ACC112 (cell line): ENCODE results near the gene SPDL1.

Source experiments
- H2AFZ ChIP-seq: fragments of 200-600 bp; sonication (generic); one replicate; pipeline ENCODE4 v1.6.0; 2017; ENCODE audit warnings: antibody characterized with exemption, low read length; ENCODE audit not compliant: unreplicated experiment
- H3K27ac ChIP-seq: fragments of 200-600 bp; sonication (generic); 2 replicates; pipeline ENCODE4 v1.5.1; 2014; ENCODE audit warnings: low read depth, mild to moderate bottlenecking, antibody characterized with exemption, low read length, moderate library complexity
- H3K27me3 ChIP-seq: fragments of 200-600 bp; sonication (generic); 2 replicates; pipeline ENCODE4 v1.6.1; 2014; ENCODE audit warnings: mild to moderate bottlenecking, antibody characterized with exemption, low read length, moderate library complexity, mixed read lengths; ENCODE audit not compliant: insufficient read depth
- H3K36me3 ChIP-seq: fragments of 200-600 bp; sonication (generic); 2 replicates; pipeline ENCODE4 v1.6.1; 2016; ENCODE audit warnings: mild to moderate bottlenecking, antibody characterized with exemption, low read length, moderate library complexity, mixed read lengths; ENCODE audit not compliant: insufficient read depth
- H3K4me1 ChIP-seq: fragments of 200-600 bp; sonication (generic); one replicate; pipeline ENCODE4 v1.6.1; 2016; ENCODE audit warnings: low read length, mixed read lengths; ENCODE audit not compliant: insufficient read depth, unreplicated experiment, control insufficient read depth
- H3K4me3 ChIP-seq: fragments of 200-600 bp; sonication (generic); 2 replicates; pipeline ENCODE4 v1.5.1; 2014; ENCODE audit warnings: mild to moderate bottlenecking, low read depth, low read length
- H3K79me2 ChIP-seq: fragments of 200-600 bp; sonication (generic); one replicate; pipeline ENCODE4 v1.6.0; 2016; ENCODE audit warnings: low read length; ENCODE audit not compliant: control insufficient read depth, unreplicated experiment, insufficient read depth

Gene SPDL1

GRCh38 chr5:169571355-169571754, 12.2 kb upstream of the SPDL1 start:
- Histone ChIP-seq H3K27ac (no peak overlapping the region), H3K4me1 (peaks cover 12% of the 10 kb centered on the region), H3K4me3 (no peak overlapping the region), H3K79me2 (no peaks in the 10 kb centered on the region), H3K36me3 (no peaks in the 10 kb centered on the region), H3K27me3 (no peaks in the 10 kb centered on the region), H2AFZ (no peak overlapping the region)

GRCh38 chr5:169574134-169574646, 9.4 kb upstream of the SPDL1 start:
- Histone ChIP-seq H3K27me3 (no peaks in the 10 kb centered on the region), H3K4me3 (no peak overlapping the region), H3K79me2 (no peaks in the 10 kb centered on the region), H3K4me1 (peaks cover 29% of the 10 kb centered on the region), H3K27ac (no peak overlapping the region), H3K36me3 (no peaks in the 10 kb centered on the region), H2AFZ (no peak overlapping the region)

GRCh38 chr5:169576181-169576598, 7.4 kb upstream of the SPDL1 start:
- no peaks in the 10 kb centered on the region for H3K36me3 ChIP-seq
- H3K27me3 ChIP-seq: no peaks in the 10 kb centered on the region
- peaks cover 34% of the 10 kb centered on the region for H3K4me1 ChIP-seq
- no peak overlapping the region for H2AFZ ChIP-seq
- H3K4me3 ChIP-seq: peak overlapping the region; percentile 0; the same call in 1 of the 2 replicates
- H3K79me2 ChIP-seq: no peaks in the 10 kb centered on the region
- H3K27ac ChIP-seq: peak overlapping the region; percentile 52

- Histone ChIP-seq H3K4me1 (peaks cover 41% of the 10 kb centered on the region), H3K36me3 (no peaks in the 10 kb centered on the region), H2AFZ (no peak overlapping the region), H3K27ac (no peak overlapping the region), H3K27me3 (no peaks in the 10 kb centered on the region), H3K79me2 (no peaks in the 10 kb centered on the region), H3K4me3 (no peak overlapping the region)
Measured at GRCh38 chr5:169577951-169578350, 5.6 kb upstream of the SPDL1 start.

GRCh38 chr5:169580964-169581363, 2.6 kb upstream of the SPDL1 start:
- Histone ChIP-seq H3K27me3 (no peaks in the 10 kb centered on the region), H3K27ac (no peak overlapping the region), H2AFZ (peak overlapping the region; percentile 72), H3K79me2 (peaks cover 24% of the 10 kb centered on the region), H3K4me1 (peaks cover 42% of the 10 kb centered on the region), H3K4me3 (no peak overlapping the region), H3K36me3 (no peaks in the 10 kb centered on the region)

GRCh38 chr5:169581580-169582227, 1.9 kb upstream of the SPDL1 start:
- Histone ChIP-seq H3K27ac (no peak overlapping the region), H3K27me3 (no peaks in the 10 kb centered on the region), H2AFZ (peak overlapping the region; percentile 72), H3K36me3 (no peaks in the 10 kb centered on the region), H3K4me1 (peaks cover 43% of the 10 kb centered on the region), H3K79me2 (peaks cover 32% of the 10 kb centered on the region), H3K4me3 (peak overlapping the region; percentile 26; the same call in 1 of the 2 replicates)

- Histone ChIP-seq H3K4me1 (peaks cover 43% of the 10 kb centered on the region), H3K36me3 (peaks cover 2% of the 10 kb centered on the region; the same call in 1 of the 2 replicates), H2AFZ (peak overlapping the region; percentile 73), H3K4me3 (peak overlapping the region; percentile 99), H3K27ac (peak overlapping the region; percentile 63), H3K27me3 (no peaks in the 10 kb centered on the region), H3K79me2 (peaks cover 45% of the 10 kb centered on the region)
Measured at GRCh38 chr5:169583101-169583423, 511 bp upstream of the SPDL1 start.

- H3K4me3 ChIP-seq: peak overlapping the region; percentile 99
- H3K79me2 ChIP-seq: peaks cover 63% of the 10 kb centered on the region
- H3K4me1 ChIP-seq: peaks cover 44% of the 10 kb centered on the region
- no peak overlapping the region for H2AFZ ChIP-seq
- H3K27ac ChIP-seq: peak overlapping the region; percentile 5
- no peaks in the 10 kb centered on the region for H3K27me3 ChIP-seq
- H3K36me3 ChIP-seq: peaks cover 18% of the 10 kb centered on the region; the same call in 1 of the 2 replicates
Measured at GRCh38 chr5:169584998-169585451, 1.5 kb downstream of the SPDL1 start.

- H3K4me1 ChIP-seq: peaks cover 52% of the 10 kb centered on the region
- H2AFZ ChIP-seq: no peak overlapping the region
- peaks cover 73% of the 10 kb centered on the region for H3K79me2 ChIP-seq
- H3K27me3 ChIP-seq: no peaks in the 10 kb centered on the region
- H3K4me3 ChIP-seq: no peak overlapping the region
- no peak overlapping the region for H3K27ac ChIP-seq
- H3K36me3 ChIP-seq: peaks cover 64% of the 10 kb centered on the region
Measured at GRCh38 chr5:169590602-169591001, 7.0 kb downstream of the SPDL1 start.

GRCh38 chr5:169591636-169592035, 8.1 kb downstream of the SPDL1 start:
- H3K27ac ChIP-seq: no peak overlapping the region
- no peak overlapping the region for H2AFZ ChIP-seq
- H3K4me1 ChIP-seq: peaks cover 41% of the 10 kb centered on the region
- peaks cover 69% of the 10 kb centered on the region for H3K36me3 ChIP-seq
- peaks cover 63% of the 10 kb centered on the region for H3K79me2 ChIP-seq
- no peak overlapping the region for H3K4me3 ChIP-seq
- no peaks in the 10 kb centered on the region for H3K27me3 ChIP-seq
